Measurements from ENCODE around the gene BIN1. TPM values are rescaled to one million over a fixed set of nuclear protein-coding genes. Genes with fewer than 3 reads are reported as not detected.

BIN1 gene
- total RNA-seq, 1 donor from 2014 or later, result 71.6 TPM

- Histone ChIP-seq H3K36me3 (no peaks in the 10 kb centered on the region), H3K9me3 (no peaks in the 10 kb centered on the region), H3K4me1 (peaks cover 0 to 6% of the 10 kb centered on the region in 2 donors), H3K4me3 (no peak overlapping the region), H3K27ac (no peak overlapping the region), H3K27me3 (no peaks in the 10 kb centered on the region)
- intact Hi-C loops (cut with DNase I), result no loop called here
- TF ChIP-seq, protein P1, sequence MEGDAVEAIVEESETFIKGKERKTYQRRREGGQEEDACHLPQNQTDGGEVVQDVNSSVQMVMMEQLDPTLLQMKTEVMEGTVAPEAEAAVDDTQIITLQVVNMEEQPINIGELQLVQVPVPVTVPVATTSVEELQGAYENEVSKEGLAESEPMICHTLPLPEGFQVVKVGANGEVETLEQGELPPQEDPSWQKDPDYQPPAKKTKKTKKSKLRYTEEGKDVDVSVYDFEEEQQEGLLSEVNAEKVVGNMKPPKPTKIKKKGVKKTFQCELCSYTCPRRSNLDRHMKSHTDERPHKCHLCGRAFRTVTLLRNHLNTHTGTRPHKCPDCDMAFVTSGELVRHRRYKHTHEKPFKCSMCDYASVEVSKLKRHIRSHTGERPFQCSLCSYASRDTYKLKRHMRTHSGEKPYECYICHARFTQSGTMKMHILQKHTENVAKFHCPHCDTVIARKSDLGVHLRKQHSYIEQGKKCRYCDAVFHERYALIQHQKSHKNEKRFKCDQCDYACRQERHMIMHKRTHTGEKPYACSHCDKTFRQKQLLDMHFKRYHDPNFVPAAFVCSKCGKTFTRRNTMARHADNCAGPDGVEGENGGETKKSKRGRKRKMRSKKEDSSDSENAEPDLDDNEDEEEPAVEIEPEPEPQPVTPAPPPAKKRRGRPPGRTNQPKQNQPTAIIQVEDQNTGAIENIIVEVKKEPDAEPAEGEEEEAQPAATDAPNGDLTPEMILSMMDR (IDR thresholded peaks at IDR 0.05), result no peak
- DNase-seq (ENCODE audit: low spot score in 2 of 2), result no peak
Measured at GRCh38 chr2:127020536-127020935, 86.4 kb downstream of the BIN1 start.

GRCh38 chr2:127017548-127017947, 89.4 kb downstream of the BIN1 start:
- Histone ChIP-seq H3K27ac (no peak overlapping the region), H3K4me3 (no peak overlapping the region), H3K27me3 (no peaks in the 10 kb centered on the region), H3K4me1 (no peaks in the 10 kb centered on the region), H3K36me3 (no peaks in the 10 kb centered on the region), H3K9me3 (no peaks in the 10 kb centered on the region)
- intact Hi-C loops (cut with DNase I), result no loop called here
- TF ChIP-seq, protein P1 (IDR thresholded peaks at IDR 0.05), result no peak
- DNase-seq (ENCODE audit: low spot score in 2 of 2), result no peak

- no peaks in the 10 kb centered on the region for H3K4me1 ChIP-seq
- TF ChIP-seq, protein P1 (IDR thresholded peaks at IDR 0.05), result no peak
- H3K27ac ChIP-seq, result no peak overlapping the region
- H3K36me3 ChIP-seq, result no peaks in the 10 kb centered on the region
- H3K27me3 ChIP-seq, result no peaks in the 10 kb centered on the region
- H3K9me3 ChIP-seq, result no peaks in the 10 kb centered on the region
- DNase-seq (ENCODE audit: low spot score in 2 of 2), result no peak
- no peak overlapping the region for H3K4me3 ChIP-seq
- intact Hi-C loops (cut with DNase I), result no loop called here
Measured at GRCh38 chr2:127016329-127016728, 90.6 kb downstream of the BIN1 start.

- H3K27me3 ChIP-seq, result no peaks in the 10 kb centered on the region
- H3K36me3 ChIP-seq, result no peaks in the 10 kb centered on the region
- H3K27ac ChIP-seq, result no peak overlapping the region
- H3K4me3 ChIP-seq, result no peak overlapping the region
- H3K9me3 ChIP-seq, result peaks cover 0 to 2% of the 10 kb centered on the region in 2 donors
- DNase-seq (ENCODE audit: low spot score in 2 of 2), result no peak
- intact Hi-C loops (cut with DNase I), result no loop called here
- H3K4me1 ChIP-seq, result no peaks in the 10 kb centered on the region
- TF ChIP-seq, protein P1 (IDR thresholded peaks at IDR 0.05), result no peak
Measured at GRCh38 chr2:127015106-127015910, 91.6 kb downstream of the BIN1 start.

DNA sequence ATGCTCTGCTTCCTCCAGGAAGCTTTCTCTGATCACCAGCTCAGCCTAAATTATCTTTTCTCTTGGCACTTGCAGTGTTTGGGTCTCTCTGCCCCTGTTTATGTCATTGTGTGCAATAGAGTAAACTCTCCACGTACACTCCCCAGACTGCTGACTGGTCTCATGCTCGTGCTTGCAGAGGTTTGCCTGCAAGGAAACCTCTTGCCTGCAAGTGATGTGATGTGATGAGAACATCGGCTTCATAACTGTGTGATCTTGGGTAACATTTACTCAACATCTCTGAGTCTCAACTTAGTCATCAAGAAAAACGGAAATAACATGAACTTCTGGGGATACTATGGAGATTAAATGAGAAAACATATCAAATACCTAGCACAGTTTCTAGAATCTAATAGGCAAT, 92.3 kb downstream of the BIN1 start:
- H3K27ac ChIP-seq, result no peak overlapping the region
- TF ChIP-seq, protein P1 (IDR thresholded peaks at IDR 0.05), result no peak
- no peaks in the 10 kb centered on the region for H3K4me1 ChIP-seq
- no peaks in the 10 kb centered on the region for H3K27me3 ChIP-seq
- H3K36me3 ChIP-seq, result no peaks in the 10 kb centered on the region
- no peak for DNase-seq (ENCODE audit: low spot score in 2 of 2)
- intact Hi-C loops (cut with DNase I), result no loop called here
- peaks cover 0 to 6% of the 10 kb centered on the region in 2 donors for H3K9me3 ChIP-seq
- no peak overlapping the region for H3K4me3 ChIP-seq

All from ascending aorta (tissue), 2 donors.